ENCODE data around the gene ERC2. TPM values are rescaled to one million over a fixed set of nuclear protein-coding genes. Genes with fewer than 3 reads are reported as not detected.

The ERC2 gene
- total RNA-seq, 1 donor = 0.36 TPM

DNA sequence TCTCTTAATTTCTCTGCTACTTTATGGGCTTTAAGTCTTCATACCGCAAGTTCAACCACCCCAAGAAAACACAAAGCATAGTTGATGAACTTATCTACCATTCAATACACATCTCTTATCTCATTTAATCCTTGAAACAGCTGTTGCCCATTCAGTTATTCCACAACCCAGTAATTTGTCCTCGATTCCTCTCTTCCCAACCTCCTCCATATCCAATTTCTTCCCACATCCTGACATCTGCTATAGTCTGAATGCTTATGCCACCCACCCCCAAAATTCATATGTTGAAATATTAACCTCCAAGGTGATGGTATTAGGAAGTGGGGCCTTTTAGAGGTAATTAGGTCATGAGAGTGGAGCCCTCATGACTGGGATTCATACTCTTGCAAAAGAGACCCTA is 345.4 kb downstream of the ERC2 start:
- TF ChIP-seq, protein P1, sequence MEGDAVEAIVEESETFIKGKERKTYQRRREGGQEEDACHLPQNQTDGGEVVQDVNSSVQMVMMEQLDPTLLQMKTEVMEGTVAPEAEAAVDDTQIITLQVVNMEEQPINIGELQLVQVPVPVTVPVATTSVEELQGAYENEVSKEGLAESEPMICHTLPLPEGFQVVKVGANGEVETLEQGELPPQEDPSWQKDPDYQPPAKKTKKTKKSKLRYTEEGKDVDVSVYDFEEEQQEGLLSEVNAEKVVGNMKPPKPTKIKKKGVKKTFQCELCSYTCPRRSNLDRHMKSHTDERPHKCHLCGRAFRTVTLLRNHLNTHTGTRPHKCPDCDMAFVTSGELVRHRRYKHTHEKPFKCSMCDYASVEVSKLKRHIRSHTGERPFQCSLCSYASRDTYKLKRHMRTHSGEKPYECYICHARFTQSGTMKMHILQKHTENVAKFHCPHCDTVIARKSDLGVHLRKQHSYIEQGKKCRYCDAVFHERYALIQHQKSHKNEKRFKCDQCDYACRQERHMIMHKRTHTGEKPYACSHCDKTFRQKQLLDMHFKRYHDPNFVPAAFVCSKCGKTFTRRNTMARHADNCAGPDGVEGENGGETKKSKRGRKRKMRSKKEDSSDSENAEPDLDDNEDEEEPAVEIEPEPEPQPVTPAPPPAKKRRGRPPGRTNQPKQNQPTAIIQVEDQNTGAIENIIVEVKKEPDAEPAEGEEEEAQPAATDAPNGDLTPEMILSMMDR (IDR thresholded peaks at IDR 0.05; ENCODE audit: extremely low read depth, low read depth, low read length) = no peak
- no peaks in the 10 kb centered on the region for H3K79me2 ChIP-seq (ENCODE audit: insufficient read depth, low read length)
- H4K20me1 ChIP-seq (ENCODE audit: insufficient read depth, low read length) = no peaks in the 10 kb centered on the region
- H3K27me3 ChIP-seq (ENCODE audit: insufficient read depth, low read length) = no peaks in the 10 kb centered on the region
- no peak overlapping the region for H3K4me3 ChIP-seq (ENCODE audit: insufficient read depth, low read length)
- H3K9me3 ChIP-seq (ENCODE audit: low read depth, low read length) = no peaks in the 10 kb centered on the region
- no peak overlapping the region for H2AFZ ChIP-seq (ENCODE audit: low read length)
- no peaks in the 10 kb centered on the region for H3K36me3 ChIP-seq (ENCODE audit: insufficient read depth, low read length)
- no peak for DNase-seq (ENCODE audit: insufficient read length, low spot score, missing footprints)
- peaks cover 24% of the 10 kb centered on the region for H3K4me1 ChIP-seq (ENCODE audit: insufficient read depth, low read length)
- H3K4me2 ChIP-seq (ENCODE audit: insufficient read depth, low read length) = no peak overlapping the region
- no peak overlapping the region for H3K27ac ChIP-seq (ENCODE audit: low read depth, low read length)

DNA sequence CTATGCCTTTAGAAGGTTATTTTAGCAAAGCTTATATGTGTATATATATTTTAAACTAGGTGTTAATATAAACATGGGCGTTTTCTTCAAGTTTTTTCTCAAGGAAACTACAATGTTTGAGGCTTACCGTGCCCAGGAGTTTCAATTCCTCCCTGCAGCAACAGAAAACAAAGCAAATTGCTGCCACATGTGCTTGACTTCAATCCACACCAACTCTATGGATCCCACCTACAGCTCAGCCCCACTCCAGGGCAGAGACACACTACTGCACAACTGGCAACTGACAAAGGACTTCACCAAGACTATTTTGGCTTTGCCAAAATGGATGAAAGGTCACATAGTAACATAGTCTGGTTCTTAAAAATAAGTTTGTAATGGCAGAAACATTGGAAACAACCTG is 346.6 kb downstream of the ERC2 start:
- Histone ChIP-seq H3K4me1 (ENCODE audit: insufficient read depth, low read length) (peaks cover 24% of the 10 kb centered on the region), H3K36me3 (ENCODE audit: insufficient read depth, low read length) (no peaks in the 10 kb centered on the region), H3K4me2 (ENCODE audit: insufficient read depth, low read length) (no peak overlapping the region), H2AFZ (ENCODE audit: low read length) (no peak overlapping the region), H3K79me2 (ENCODE audit: insufficient read depth, low read length) (no peaks in the 10 kb centered on the region), H3K27me3 (ENCODE audit: insufficient read depth, low read length) (no peaks in the 10 kb centered on the region), H3K27ac (ENCODE audit: low read depth, low read length) (no peak overlapping the region), H3K9me3 (ENCODE audit: low read depth, low read length) (no peaks in the 10 kb centered on the region), H3K4me3 (ENCODE audit: insufficient read depth, low read length) (no peak overlapping the region), H4K20me1 (ENCODE audit: insufficient read depth, low read length) (no peaks in the 10 kb centered on the region)
- TF ChIP-seq, protein P1 (IDR thresholded peaks at IDR 0.05; ENCODE audit: extremely low read depth, low read depth, low read length) = no peak
- DNase-seq (ENCODE audit: insufficient read length, low spot score, missing footprints) = no peak

- Histone ChIP-seq H3K27me3 (ENCODE audit: insufficient read depth, low read length) (peaks cover 2% of the 10 kb centered on the region), H3K79me2 (ENCODE audit: insufficient read depth, low read length) (no peaks in the 10 kb centered on the region), H3K4me3 (ENCODE audit: insufficient read depth, low read length) (no peak overlapping the region), H3K4me1 (ENCODE audit: insufficient read depth, low read length) (peaks cover 16% of the 10 kb centered on the region), H3K27ac (ENCODE audit: low read depth, low read length) (peak overlapping the region; percentile 31), H3K36me3 (ENCODE audit: insufficient read depth, low read length) (no peaks in the 10 kb centered on the region), H3K4me2 (ENCODE audit: insufficient read depth, low read length) (no peak overlapping the region), H4K20me1 (ENCODE audit: insufficient read depth, low read length) (no peaks in the 10 kb centered on the region), H3K9me3 (ENCODE audit: low read depth, low read length) (peaks cover 2% of the 10 kb centered on the region), H2AFZ (ENCODE audit: low read length) (peak overlapping the region; percentile 2)
- TF ChIP-seq, protein P1 (IDR thresholded peaks at IDR 0.05; ENCODE audit: extremely low read depth, low read depth, low read length) = no peak
- DNase-seq (ENCODE audit: insufficient read length, low spot score, missing footprints) = peak; percentile 81
Measured at GRCh38 chr3:56119575-56120349, 348.5 kb downstream of the ERC2 start.

DNA sequence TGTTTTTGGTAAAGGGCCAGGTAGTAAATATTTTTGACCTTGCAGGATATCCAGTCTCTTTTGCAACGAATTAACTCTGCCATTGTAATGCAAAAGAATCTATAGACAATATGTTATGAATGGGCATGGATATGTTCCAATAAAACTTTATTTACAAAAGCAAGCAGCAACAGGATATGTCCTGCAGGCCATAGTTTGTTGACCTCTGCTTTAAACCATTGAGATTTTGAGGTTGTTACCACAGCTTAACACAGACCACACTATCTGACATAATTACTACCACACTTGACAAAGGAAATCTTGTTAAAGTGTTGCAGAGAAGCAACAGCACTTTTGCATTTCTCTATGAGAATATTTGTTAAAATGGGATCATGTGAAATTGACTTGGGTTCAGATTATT is 349.3 kb downstream of the ERC2 start:
- DNase-seq (ENCODE audit: insufficient read length, low spot score, missing footprints) = no peak
- peaks cover 2% of the 10 kb centered on the region for H3K27me3 ChIP-seq (ENCODE audit: insufficient read depth, low read length)
- H4K20me1 ChIP-seq (ENCODE audit: insufficient read depth, low read length) = no peaks in the 10 kb centered on the region
- H3K79me2 ChIP-seq (ENCODE audit: insufficient read depth, low read length) = no peaks in the 10 kb centered on the region
- TF ChIP-seq, protein P1 (IDR thresholded peaks at IDR 0.05; ENCODE audit: extremely low read depth, low read depth, low read length) = no peak
- H3K4me2 ChIP-seq (ENCODE audit: insufficient read depth, low read length) = no peak overlapping the region
- H3K4me3 ChIP-seq (ENCODE audit: insufficient read depth, low read length) = no peak overlapping the region
- H3K27ac ChIP-seq (ENCODE audit: low read depth, low read length) = no peak overlapping the region
- H2AFZ ChIP-seq (ENCODE audit: low read length) = no peak overlapping the region
- peaks cover 16% of the 10 kb centered on the region for H3K4me1 ChIP-seq (ENCODE audit: insufficient read depth, low read length)
- H3K9me3 ChIP-seq (ENCODE audit: low read depth, low read length) = peaks cover 3% of the 10 kb centered on the region
- H3K36me3 ChIP-seq (ENCODE audit: insufficient read depth, low read length) = no peaks in the 10 kb centered on the region

Data from osteoblast (primary cell).